GM12878 (cell line): Measurements from ENCODE around the gene ETV1. TPM values are rescaled to one million over a fixed set of nuclear protein-coding genes. Genes with fewer than 3 reads are reported as not detected.

Experiments
- ATAC-seq: fragments of 200-7000 bp; cut with Tn5 transposase; 3 replicates; pipeline ENCODE4 v1.9.1; 2020; ENCODE audit warnings: mild to moderate bottlenecking, moderate library complexity
- BruUV-seq: library from RNA; stranded (reverse); fragments of 400-500 nt; replicated peaks from 2 replicates; lab custom pipeline; 2021; lab: Mats Ljungman, UMichigan
- CTCF ChIA-PET: fragments of 300-600 bp; sonication (Branson Sonifier 250); formaldehyde crosslinking; extraction: SDS; loops from one replicate; lab custom pipeline; 2021; ENCODE audit warnings: inconsistent platforms; lab: Yijun Ruan, JAX
- POLR2A ChIA-PET: fragments of 350-600 bp; formaldehyde crosslinking; extraction: SDS; loops from one replicate; lab custom pipeline; 2021; ENCODE audit warnings: inconsistent platforms; lab: Charles Lee
- RAD21 ChIA-PET: fragments of 300-600 bp; sonication (Branson Sonifier 250); formaldehyde crosslinking; loops from one replicate; lab custom pipeline; 2023; ENCODE audit warnings: antibody characterized with exemption; ENCODE audit not compliant: unreplicated experiment; lab: Charles Lee
- SMC1A ChIA-PET: fragments of 300-600 bp; sonication (Branson Sonifier 250); formaldehyde crosslinking; loops from one replicate; lab custom pipeline; 2023; ENCODE audit not compliant: unreplicated experiment, uncharacterized antibody; lab: Charles Lee
- DNase-seq: peaks from one replicate; pipeline ENCODE4 v3.0.0-alpha.2; 2011; ENCODE audit warnings: low read depth, low spot score
- FAIRE-seq: peaks from 3 replicates; lab custom pipeline; 2011; peaks lifted over from hg19 to GRCh38; lab: Jason Lieb, UNC
- H2AFZ ChIP-seq: 2 replicates; pipeline ENCODE4 v1.6.0; 2011; ENCODE audit warnings: low read depth, low read length, control low read depth; ENCODE audit not compliant: control insufficient read depth
- H3K27ac ChIP-seq: 2 replicates; pipeline ENCODE4 v1.5.1; 2011; ENCODE audit warnings: control low read depth; ENCODE audit not compliant: control insufficient read depth, insufficient read depth
- H3K27me3 ChIP-seq, 2 experiments: replicated peaks in 1 of 2; 2 replicates each; pipeline versions ENCODE4 v1.6.0 to v1.6.1; 2011; ENCODE audit warnings: low read length in 1 of 2; ENCODE audit not compliant: control insufficient read depth in 2 of 2, insufficient read depth in 2 of 2
- H3K36me3 ChIP-seq, 2 experiments: 2 replicates each; pipeline ENCODE4 v1.5.1; 2011; ENCODE audit warnings: low read length in 1 of 2; ENCODE audit not compliant: control insufficient read depth in 2 of 2, insufficient read depth in 2 of 2
- H3K4me1 ChIP-seq: 2 replicates; pipeline ENCODE4 v1.6.1; 2011; ENCODE audit warnings: mild to moderate bottlenecking, low read length, moderate library complexity, mixed read lengths; ENCODE audit not compliant: control insufficient read depth, insufficient read depth
- H3K4me2 ChIP-seq: 2 replicates; pipeline ENCODE4 v1.6.0; 2011; ENCODE audit warnings: control low read depth; ENCODE audit not compliant: control insufficient read depth, insufficient read depth
- H3K4me3 ChIP-seq: fragments of 200-600 bp; sonication (generic); 2 replicates; pipeline ENCODE4 v1.5.1; 2016
- H3K79me2 ChIP-seq: 2 replicates; pipeline ENCODE4 v1.6.0; 2011; ENCODE audit warnings: low read length; ENCODE audit not compliant: control insufficient read depth, insufficient read depth
- H3K9ac ChIP-seq: 2 replicates; pipeline ENCODE4 v1.8.0; 2011; ENCODE audit warnings: low read length, control low read depth, mixed read lengths; ENCODE audit not compliant: control insufficient read depth, insufficient read depth
- H3K9me3 ChIP-seq: replicated peaks from 3 replicates; pipeline ENCODE4 v1.5.1; 2011; ENCODE audit warnings: mild to moderate bottlenecking, low read length; ENCODE audit not compliant: control insufficient read depth, insufficient read depth
- H4K20me1 ChIP-seq: 2 replicates; pipeline ENCODE4 v1.6.0; 2011; ENCODE audit not compliant: control insufficient read depth, insufficient read depth
- JUNB ChIP-seq: IDR thresholded peaks from 2 replicates; pipeline ENCODE4 v1.6.1; 2016; ENCODE audit warnings: antibody characterized with exemption, mild to moderate bottlenecking
- MYC ChIP-seq: IDR thresholded peaks from 2 replicates; pipeline ENCODE4 v1.6.1; 2011; ENCODE audit warnings: mild to moderate bottlenecking, low read length, moderate library complexity, inconsistent platforms; ENCODE audit not compliant: insufficient read depth, insufficient replicate concordance, insufficient read length, severe bottlenecking
- NBN ChIP-seq: fragments of 450-650 bp; IDR thresholded peaks from 2 replicates; pipeline ENCODE4 v1.6.1; 2016
- PML ChIP-seq: IDR thresholded peaks from 2 replicates; pipeline ENCODE4 v1.6.1; 2012; ENCODE audit warnings: low read length, inconsistent platforms
- RBBP5 ChIP-seq: fragments of 200-600 bp; sonication (generic); conservative IDR thresholded peaks from 2 replicates; pipeline ENCODE4 v1.6.1; 2016
- RFX5 ChIP-seq: IDR thresholded peaks from 2 replicates; pipeline ENCODE4 v1.6.1; 2011; ENCODE audit warnings: low read depth, low read length, improper control_type of control experiment
- SMC3 ChIP-seq: IDR thresholded peaks from 2 replicates; pipeline ENCODE4 v1.6.1; 2011; ENCODE audit warnings: low read length, improper control_type of control experiment, borderline replicate concordance
- SUZ12 ChIP-seq: fragments of 200-600 bp; sonication (generic); IDR thresholded peaks from one replicate; pipeline ENCODE4 v1.6.1; 2018; ENCODE audit warnings: antibody characterized with exemption, mild to moderate bottlenecking; ENCODE audit not compliant: unreplicated experiment
- WGBS: methylation state at CpG from one replicate; pipeline ENCODE4 v1.1.6; 2016; ENCODE audit warnings: low lambda C conversion rate; ENCODE audit not compliant: insufficient replicate concordance, insufficient coverage; ENCODE audit errors: missing lambda C conversion rate; 5-methylcytosine and 5-hydroxymethylcytosine counted together
- in situ Hi-C: fragments of 300-500 bp; cut with MboI; formaldehyde crosslinking; loops from 9 replicates; pipeline ENCODE4 v1.14.3; 2018; ENCODE audit warnings: mixed read lengths
- intact Hi-C: fragments of 100-400 bp; cut with micrococcal nuclease; formaldehyde crosslinking; loops from one replicate; pipeline ENCODE4 v1.14.2; 2022; ENCODE audit not compliant: unreplicated experiment
- polyA plus RNA-seq, 11 experiments: library from polyadenylated mRNA; depleted of rRNA in 4 of 11; unstranded in 6 of 11; stranded (reverse) in 5 of 11; fragments of >200 nt; fragmentation: Nextera tagmentation in 4 of 11; fragmentation: Illumina TruSeq in 1 of 11; extraction: Ambion mirVana in 4 of 11; extraction: Trizol in 1 of 11; gene quantifications; 1 replicate in 1 of 11; 2 replicates in 10 of 11; pipeline versions ENCODE4 v1.2.1 to v1.2.3, GENCODE V29; 2011 to 2016; ENCODE audit warnings: inconsistent platforms in 2 of 11, missing spikeins in 2 of 11, low read depth in 1 of 11
- total RNA-seq, 4 experiments: library from RNA; depleted of rRNA in 3 of 4; stranded (reverse); fragments of >200 nt in 3 of 4; fragmentation: Illumina TruSeq in 1 of 4; extraction: Trizol in 1 of 4; gene quantifications; 2 replicates each; pipeline versions ENCODE4 v1.2.1 to v1.2.3, GENCODE V29; 2013 to 2021
- TF ChIP-seq, protein P1 (sequence below): fragments of 450-650 bp; IDR thresholded peaks from 2 replicates; pipeline ENCODE4 v1.6.1; 2016; ENCODE audit warnings: mild to moderate bottlenecking
- TF ChIP-seq, protein P2 (sequence below): fragments of 450-650 bp; IDR thresholded peaks from 2 replicates; pipeline ENCODE4 v1.6.1; 2017; ENCODE audit warnings: mild to moderate bottlenecking, moderate library complexity

The ETV1 gene
- total and polyA plus RNA-seq, 10 of the 15 experiments (the other 5 are each of a cell fraction or from before 2014, with no cell fraction given), result 0.03 to 9.3 (median 0.16) TPM; not detected in 4

DNA sequence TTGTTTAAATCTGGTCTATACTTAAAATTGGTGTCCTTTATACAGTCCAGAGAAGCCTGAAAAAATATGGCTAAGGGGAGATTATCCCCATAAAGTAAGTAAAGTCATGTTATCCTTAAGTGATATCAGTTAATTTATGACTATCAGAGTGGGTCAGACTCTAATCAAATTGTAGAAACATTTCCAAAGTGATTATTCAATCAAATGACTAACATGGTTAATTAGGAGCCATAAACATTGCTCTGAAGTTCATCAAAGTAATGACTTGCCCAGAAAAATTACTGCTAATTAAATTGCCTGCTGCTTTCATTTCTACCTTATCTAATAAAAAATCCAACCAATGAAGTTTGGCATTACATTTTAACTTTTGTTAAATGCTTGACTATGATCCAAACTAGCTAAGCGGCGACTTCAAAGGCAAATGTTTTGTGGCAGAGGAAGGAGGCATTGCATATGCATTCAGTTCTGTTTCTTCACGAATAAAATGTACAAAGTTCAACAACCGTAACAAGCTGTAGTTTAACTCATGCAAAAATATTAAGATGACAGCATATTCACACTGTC is 76.7 kb downstream of the ETV1 start:
- H2AFZ ChIP-seq, result no peak overlapping the region
- in situ Hi-C loops (no loop called here), intact Hi-C loops (no loop called here)
- FAIRE-seq, result no peak
- no peaks in the 10 kb centered on the region for H3K4me1 ChIP-seq
- RAD21 ChIA-PET, result no interaction called here
- H4K20me1 ChIP-seq, result no peaks in the 10 kb centered on the region
- ATAC-seq, result no peak
- CTCF ChIA-PET, result interaction anchor here (1.8 kb wide), 1 partner anchor 50 kb away, joined by 4 read pairs; no protein-coding TSS in a partner anchor
- 51% methylated on average over 4 of the region's 4 CpGs for WGBS
- SMC1A ChIA-PET, result no interaction called here
- H3K4me3 ChIP-seq, result no peak overlapping the region
- TF ChIP-seq JUNB (no peak), SMC3 (no peak), NBN (no peak), PML (no peak), MYC (no peak), SUZ12 (no peak), RFX5 (no peak), RBBP5 (no peak)
- TF ChIP-seq, protein P1, sequence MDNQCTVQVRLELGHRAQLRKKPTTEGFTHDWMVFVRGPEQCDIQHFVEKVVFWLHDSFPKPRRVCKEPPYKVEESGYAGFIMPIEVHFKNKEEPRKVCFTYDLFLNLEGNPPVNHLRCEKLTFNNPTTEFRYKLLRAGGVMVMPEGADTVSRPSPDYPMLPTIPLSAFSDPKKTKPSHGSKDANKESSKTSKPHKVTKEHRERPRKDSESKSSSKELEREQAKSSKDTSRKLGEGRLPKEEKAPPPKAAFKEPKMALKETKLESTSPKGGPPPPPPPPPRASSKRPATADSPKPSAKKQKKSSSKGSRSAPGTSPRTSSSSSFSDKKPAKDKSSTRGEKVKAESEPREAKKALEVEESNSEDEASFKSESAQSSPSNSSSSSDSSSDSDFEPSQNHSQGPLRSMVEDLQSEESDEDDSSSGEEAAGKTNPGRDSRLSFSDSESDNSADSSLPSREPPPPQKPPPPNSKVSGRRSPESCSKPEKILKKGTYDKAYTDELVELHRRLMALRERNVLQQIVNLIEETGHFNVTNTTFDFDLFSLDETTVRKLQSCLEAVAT, result no peak
- TF ChIP-seq, protein P2, sequence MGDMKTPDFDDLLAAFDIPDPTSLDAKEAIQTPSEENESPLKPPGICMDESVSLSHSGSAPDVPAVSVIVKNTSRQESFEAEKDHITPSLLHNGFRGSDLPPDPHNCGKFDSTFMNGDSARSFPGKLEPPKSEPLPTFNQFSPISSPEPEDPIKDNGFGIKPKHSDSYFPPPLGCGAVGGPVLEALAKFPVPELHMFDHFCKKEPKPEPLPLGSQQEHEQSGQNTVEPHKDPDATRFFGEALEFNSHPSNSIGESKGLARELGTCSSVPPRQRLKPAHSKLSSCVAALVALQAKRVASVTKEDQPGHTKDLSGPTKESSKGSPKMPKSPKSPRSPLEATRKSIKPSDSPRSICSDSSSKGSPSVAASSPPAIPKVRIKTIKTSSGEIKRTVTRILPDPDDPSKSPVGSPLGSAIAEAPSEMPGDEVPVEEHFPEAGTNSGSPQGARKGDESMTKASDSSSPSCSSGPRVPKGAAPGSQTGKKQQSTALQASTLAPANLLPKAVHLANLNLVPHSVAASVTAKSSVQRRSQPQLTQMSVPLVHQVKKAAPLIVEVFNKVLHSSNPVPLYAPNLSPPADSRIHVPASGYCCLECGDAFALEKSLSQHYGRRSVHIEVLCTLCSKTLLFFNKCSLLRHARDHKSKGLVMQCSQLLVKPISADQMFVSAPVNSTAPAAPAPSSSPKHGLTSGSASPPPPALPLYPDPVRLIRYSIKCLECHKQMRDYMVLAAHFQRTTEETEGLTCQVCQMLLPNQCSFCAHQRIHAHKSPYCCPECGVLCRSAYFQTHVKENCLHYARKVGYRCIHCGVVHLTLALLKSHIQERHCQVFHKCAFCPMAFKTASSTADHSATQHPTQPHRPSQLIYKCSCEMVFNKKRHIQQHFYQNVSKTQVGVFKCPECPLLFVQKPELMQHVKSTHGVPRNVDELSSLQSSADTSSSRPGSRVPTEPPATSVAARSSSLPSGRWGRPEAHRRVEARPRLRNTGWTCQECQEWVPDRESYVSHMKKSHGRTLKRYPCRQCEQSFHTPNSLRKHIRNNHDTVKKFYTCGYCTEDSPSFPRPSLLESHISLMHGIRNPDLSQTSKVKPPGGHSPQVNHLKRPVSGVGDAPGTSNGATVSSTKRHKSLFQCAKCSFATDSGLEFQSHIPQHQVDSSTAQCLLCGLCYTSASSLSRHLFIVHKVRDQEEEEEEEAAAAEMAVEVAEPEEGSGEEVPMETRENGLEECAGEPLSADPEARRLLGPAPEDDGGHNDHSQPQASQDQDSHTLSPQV, result no peak
- no TSS peak for BruUV-seq
- no peak for DNase-seq
- H3K4me2 ChIP-seq, result no peak overlapping the region
- H3K27me3 ChIP-seq, result no peaks in the 10 kb centered on the region
- H3K27ac ChIP-seq, result no peak overlapping the region
- H3K79me2 ChIP-seq, result no peaks in the 10 kb centered on the region
- no peak overlapping the region for H3K9ac ChIP-seq
- no peaks in the 10 kb centered on the region for H3K9me3 ChIP-seq
- H3K36me3 ChIP-seq, result no peaks in the 10 kb centered on the region
- POLR2A ChIA-PET, result no interaction called here
